K562 (cell line): ENCODE data around the gene DKC1. TPM values are rescaled to one million over a fixed set of nuclear protein-coding genes. Genes with fewer than 3 reads are reported as not detected.
"Not testable (repeated sequence)": the region's sequence is repeated elsewhere in the genome, so short reads cannot be mapped to it uniquely, and the experiment has no call there.

Source experiments
- ATAC-seq: fragments of 200-7000 bp; cut with Tn5 transposase; 3 replicates; pipeline ENCODE4 v1.9.1; 2020; ENCODE audit warnings: moderate library complexity
- BruUV-seq: library from RNA; stranded (reverse); fragments of 400-500 nt; replicated peaks from 2 replicates; lab custom pipeline; 2021; lab: Mats Ljungman, UMichigan
- CTCF ChIA-PET: fragments of 300-600 bp; formaldehyde crosslinking; extraction: SDS; loops from one replicate; lab custom pipeline; 2021; ENCODE audit warnings: low intra/inter-chr PET ratio; lab: Yijun Ruan, JAX
- POLR2A ChIA-PET: fragments of 300-600, 350-650 bp; sonication (Branson Sonifier 250); formaldehyde crosslinking; extraction: SDS; loops from one replicate; lab custom pipeline; 2021; ENCODE audit warnings: antibody characterized with exemption, inconsistent platforms; lab: Yijun Ruan, JAX
- DNase-seq, 4 experiments: peaks; one replicate each; pipeline versions ENCODE4 v3.0.0 to v3.0.0-alpha.2; 2011 to 2018; ENCODE audit warnings: low spot score in 3 of 4, mixed read lengths in 3 of 4; ENCODE audit errors: extremely low read depth in 1 of 4
- FAIRE-seq: peaks from 2 replicates; lab custom pipeline; 2011; peaks lifted over from hg19 to GRCh38; lab: Jason Lieb, UNC
- H2AFZ ChIP-seq: 2 replicates; pipeline ENCODE4 v1.6.0; 2011; ENCODE audit warnings: low read depth, low read length, control low read depth, inconsistent platforms
- H3K27ac ChIP-seq: fragments of 200-600 bp; 3 replicates; pipeline ENCODE4 v1.8.0; 2011; ENCODE audit warnings: low read depth, mild to moderate bottlenecking, control low read depth, inconsistent platforms, low read length, moderate library complexity, mixed read lengths; ENCODE audit errors: extremely low read depth
- H3K27me3 ChIP-seq, 2 experiments: fragments of 300-600 bp in 1 of 2; 2 replicates in 1 of 2; 3 replicates in 1 of 2; pipeline versions ENCODE4 v1.6.0 to v1.8.0; 2011; ENCODE audit warnings: inconsistent platforms in 2 of 2, low read length in 2 of 2, mild to moderate bottlenecking in 1 of 2, mixed read lengths in 1 of 2, moderate library complexity in 1 of 2; ENCODE audit not compliant: control insufficient read depth in 2 of 2, insufficient read depth in 2 of 2
- H3K36me3 ChIP-seq: fragments of 300-600 bp; 3 replicates; pipeline ENCODE4 v1.8.0; 2011; ENCODE audit warnings: mild to moderate bottlenecking, low read length, inconsistent platforms; ENCODE audit not compliant: control insufficient read depth, insufficient read depth
- H3K4me1 ChIP-seq, 2 experiments: fragments of 200-600 bp in 1 of 2; replicated peaks in 1 of 2; 2 replicates in 1 of 2; 3 replicates in 1 of 2; pipeline versions ENCODE4 v1.5.1 to v1.8.0; 2011; ENCODE audit warnings: inconsistent platforms in 2 of 2, low read length in 2 of 2, mild to moderate bottlenecking in 1 of 2, mixed read lengths in 1 of 2, moderate library complexity in 1 of 2; ENCODE audit not compliant: control insufficient read depth in 2 of 2, insufficient read depth in 2 of 2
- H3K4me2 ChIP-seq: 2 replicates; pipeline ENCODE4 v1.6.1; 2011; ENCODE audit warnings: low read length, control low read depth, inconsistent platforms, mixed read lengths; ENCODE audit not compliant: insufficient read depth
- H3K4me3 ChIP-seq: fragments of 200-600 bp; sonication (generic), shearing (Covaris generic); 2 replicates; pipeline ENCODE4 v1.5.1; 2016; ENCODE audit warnings: control low read depth, inconsistent platforms
- H3K79me2 ChIP-seq: fragments of 200-600 bp; 3 replicates; pipeline ENCODE4 v1.8.0; 2011; ENCODE audit warnings: low read length, inconsistent platforms; ENCODE audit not compliant: control insufficient read depth, insufficient read depth
- H3K9ac ChIP-seq, 2 experiments: 2 replicates each; pipeline versions ENCODE4 v1.6.0 to v1.6.1; 2011; ENCODE audit warnings: low read depth in 2 of 2, low read length in 2 of 2, control low read depth in 1 of 2, inconsistent platforms in 1 of 2, mild to moderate bottlenecking in 1 of 2, mixed read lengths in 1 of 2; ENCODE audit not compliant: insufficient read depth in 1 of 2
- H3K9me1 ChIP-seq: one replicate; pipeline ENCODE4 v1.6.0; 2011; ENCODE audit warnings: inconsistent platforms, mild to moderate bottlenecking, low read length, moderate library complexity; ENCODE audit not compliant: control insufficient read depth, insufficient read depth
- H3K9me3 ChIP-seq: replicated peaks from 2 replicates; pipeline ENCODE4 v1.5.1; 2011; ENCODE audit warnings: low read depth, low read length, inconsistent platforms; ENCODE audit not compliant: control insufficient read depth, insufficient read depth
- H4K20me1 ChIP-seq: replicated peaks from 2 replicates; pipeline ENCODE4 v1.6.1; 2011; ENCODE audit warnings: low read length, inconsistent platforms, mixed read lengths; ENCODE audit not compliant: control insufficient read depth, insufficient read depth
- CXXC5 ChIP-seq: fragments of 250-450 bp; sonication (Bioruptor Pico); IDR thresholded peaks from 2 replicates; pipeline ENCODE4 v1.8.0; 2022; ENCODE audit warnings: inconsistent platforms, mild to moderate bottlenecking, moderate library complexity
- DMBX1 ChIP-seq: fragments of 250-450 bp; sonication (Bioruptor Pico); IDR thresholded peaks from 2 replicates; pipeline ENCODE4 v1.8.0; 2022; ENCODE audit warnings: inconsistent platforms, mild to moderate bottlenecking, moderate library complexity, borderline replicate concordance
- NFRKB ChIP-seq: fragments of 450-650 bp; IDR thresholded peaks from 2 replicates; pipeline ENCODE4 v1.6.1; 2016; ENCODE audit warnings: low read depth
- POLR2G ChIP-seq: fragments of 200-400 bp; formaldehyde crosslinking; IDR thresholded peaks from 2 replicates; pipeline ENCODE4 v1.6.1; 2017; ENCODE audit warnings: low read depth, mild to moderate bottlenecking, antibody characterized with exemption, low read length, moderate library complexity
- SMAD4 ChIP-seq: fragments of 250-450 bp; sonication (Bioruptor Pico); conservative IDR thresholded peaks from 2 replicates; pipeline ENCODE4 v1.8.0; 2021; ENCODE audit warnings: inconsistent platforms, mild to moderate bottlenecking, moderate library complexity
- SMARCE1 ChIP-seq: fragments of 450-650 bp; IDR thresholded peaks from 2 replicates; pipeline ENCODE4 v1.7.1; 2016; ENCODE audit warnings: mild to moderate bottlenecking
- SPI1 ChIP-seq: IDR thresholded peaks from 2 replicates; pipeline ENCODE4 v1.6.1; 2011; ENCODE audit warnings: low read depth, low read length, control low read depth, borderline replicate concordance
- TRIM24 ChIP-seq, 2 experiments: fragments of 450-650 bp; IDR thresholded peaks; 2 replicates each; pipeline ENCODE4 v1.6.1; 2016
- ZFP36 ChIP-seq: fragments of 150-350 bp; IDR thresholded peaks from 2 replicates; pipeline ENCODE4 v1.6.1; 2018; ENCODE audit warnings: low read length, low read depth; ENCODE audit not compliant: partially characterized antibody
- ZNF592 ChIP-seq: fragments of 450-650 bp; IDR thresholded peaks from 2 replicates; pipeline ENCODE4 v1.6.1; 2017; ENCODE audit warnings: antibody characterized with exemption, mild to moderate bottlenecking
- ZNF639 ChIP-seq, 2 experiments: fragments of 200-800 bp in 1 of 2; sonication (Bioruptor generic) in 1 of 2; sonication (generic) in 1 of 2; formaldehyde crosslinking in 1 of 2; IDR thresholded peaks in 1 of 2; conservative IDR thresholded peaks in 1 of 2; 2 replicates each; pipeline versions ENCODE4 v1.5.0 to v1.6.1; 2016 to 2020; ENCODE audit warnings: missing compliant biosample characterization in 1 of 2, missing genetic modification characterization in 1 of 2, missing genetic modification reagents in 1 of 2
- WGBS: fragments of 100-300 bp; shearing (Covaris generic); methylation state at CpG from one replicate; pipeline ENCODE4 v1.1.6; 2016; ENCODE audit warnings: low coverage, mixed read lengths; ENCODE audit not compliant: insufficient coverage; ENCODE audit errors: missing lambda C conversion rate; 5-methylcytosine and 5-hydroxymethylcytosine counted together
- in situ Hi-C: fragments of 300-500 bp; cut with MboI; formaldehyde crosslinking; loops from 4 replicates; pipeline ENCODE4 v1.15.0; 2018; ENCODE audit warnings: inconsistent platforms, mixed read lengths
- intact Hi-C: fragments of 100-400 bp; cut with micrococcal nuclease; formaldehyde crosslinking; loops from 2 replicates; pipeline ENCODE4 v1.14.2; 2022
- polyA plus RNA-seq, 8 experiments: library from polyadenylated mRNA; depleted of rRNA in 4 of 8; stranded (reverse) in 5 of 8; unstranded in 3 of 8; fragments of >200 nt; fragmentation: Nextera tagmentation in 2 of 8; fragmentation: Illumina TruSeq in 1 of 8; extraction: Ambion mirVana in 2 of 8; extraction: Trizol in 1 of 8; gene quantifications; 2 replicates each; pipeline versions ENCODE4 v1.2.1 to v1.2.3, GENCODE V29; 2011 to 2014; ENCODE audit warnings: inconsistent platforms in 1 of 8, missing spikeins in 1 of 8
- total RNA-seq, 7 experiments: library from RNA; depleted of rRNA in 6 of 7; stranded (reverse); fragments of >200 nt in 6 of 7; fragmentation: Illumina TruSeq in 2 of 7; extraction: Trizol in 2 of 7; gene quantifications; 2 replicates each; pipeline versions ENCODE4 v1.2.1 to v1.2.3, GENCODE V29; 2011 to 2021; ENCODE audit warnings: low replicate concordance in 1 of 7

The DKC1 gene
- total and polyA plus RNA-seq, 9 of the 15 experiments (the other 6 are each of a cell fraction or from before 2014, with no cell fraction given) = 205 to 313 (median 219) TPM

- peak overlapping the region; percentile 57 for H3K4me2 ChIP-seq
- FAIRE-seq, H4K20me1 ChIP-seq, CTCF ChIA-PET, H3K79me2 ChIP-seq, in situ Hi-C loops, H3K9me1 ChIP-seq, H3K9me3 ChIP-seq, H3K36me3 ChIP-seq, H3K27me3 ChIP-seq: not testable (repeated sequence)
- POLR2A ChIA-PET = interaction anchor here (0.6 to 3.5 kb wide), 3 partner anchors 12 to 35 kb away, joined by 3 to 23 read pairs (median 3); partner anchors contain the start of gene MPP1
- 6% methylated on average over 17 of the region's 19 CpGs for WGBS
- peak overlapping the region; percentile 97 for H3K27ac ChIP-seq
- peak overlapping the region; percentile 32 for H3K4me3 ChIP-seq
- intact Hi-C loops = loop anchor here (5.0 kb wide), 2 partner anchors 55 to 445 kb away; partner anchors contain the start of genes DKC1 and FLNA
- DNase-seq (peak in 1 of 4 experiments; percentile 37), ATAC-seq (peak; percentile 9)
- peaks cover 17 to 48% of the 10 kb centered on the region in 2 experiments; a peak in 4 of 5 replicates for H3K4me1 ChIP-seq
- H2AFZ ChIP-seq = peak overlapping the region; percentile 70
- peak overlapping the region; percentile 77 to 91 for H3K9ac ChIP-seq
- TSS peak; percentile 78 for BruUV-seq
- TF ChIP-seq SMARCE1 (peak; percentile 52), POLR2G (peak; percentile 68), SMAD4 (CRISPR knock-in tag) (peak; percentile 29; the same call in 1 of the 2 replicates), TRIM24 (IDR thresholded peaks at IDR 0.05) (peak in 1 of 2 experiments; percentile 36; a peak in 1 of 4 replicates), ZNF592 (peak; percentile 30; the same call in 1 of the 2 replicates), ZNF639 (CRISPR knock-in tag; conservative IDR thresholded peaks at IDR 0.05 in 1 of 2, IDR thresholded peaks at IDR 0.05 in 1 of 2) (0 out of 4 replicates have a peak, but pooled peaks of 1 of the 2 experiments have one; percentile 10), SPI1 (peak; percentile 37; the same call in 1 of the 2 replicates), NFRKB (peak; percentile 41; the same call in 1 of the 2 replicates), CXXC5 (CRISPR knock-in tag) (peak; percentile 17; the same call in 1 of the 2 replicates), DMBX1 (CRISPR knock-in tag) (0 out of 2 replicates have a peak, but pooled peaks have one; percentile 48), ZFP36 (peak; percentile 42)
These were observed 54.5 kb downstream of the DKC1 start for GRCh38 chrX:154817048-154817618.
